T-helper 2 cell (primary cell): ENCODE results near the gene ANKRD60.

Experiments used
- DNase-seq, 5 experiments: peaks; one replicate each; pipeline versions ENCODE4 v3.0.0 to v3.0.0-alpha.2; 2012 to 2022

ANKRD60 gene

DNA sequence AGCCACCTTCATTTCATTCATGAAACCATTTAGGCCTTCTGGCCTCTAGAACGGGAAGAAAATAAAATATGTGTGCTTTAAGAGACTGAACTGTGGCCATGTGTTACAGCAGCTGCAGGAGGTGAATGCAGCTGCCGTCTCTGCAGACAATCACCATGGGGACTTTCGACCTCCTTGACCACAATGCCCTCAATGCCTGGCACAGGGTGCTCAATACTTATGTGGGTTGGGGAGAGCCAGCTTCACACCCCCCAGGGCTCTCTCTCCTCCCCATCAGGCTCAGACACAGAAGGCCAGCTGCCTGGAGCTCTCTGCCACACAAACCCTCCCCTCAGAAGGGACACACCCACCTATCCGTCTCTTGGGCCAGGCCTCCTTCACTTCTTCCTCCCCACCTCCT is 43.5 kb downstream of the ANKRD60 start:
- no peak for DNase-seq

GRCh38 chr20:58184063-58184462 is 44.4 kb downstream of the ANKRD60 start:
- no peak for DNase-seq

DNA sequence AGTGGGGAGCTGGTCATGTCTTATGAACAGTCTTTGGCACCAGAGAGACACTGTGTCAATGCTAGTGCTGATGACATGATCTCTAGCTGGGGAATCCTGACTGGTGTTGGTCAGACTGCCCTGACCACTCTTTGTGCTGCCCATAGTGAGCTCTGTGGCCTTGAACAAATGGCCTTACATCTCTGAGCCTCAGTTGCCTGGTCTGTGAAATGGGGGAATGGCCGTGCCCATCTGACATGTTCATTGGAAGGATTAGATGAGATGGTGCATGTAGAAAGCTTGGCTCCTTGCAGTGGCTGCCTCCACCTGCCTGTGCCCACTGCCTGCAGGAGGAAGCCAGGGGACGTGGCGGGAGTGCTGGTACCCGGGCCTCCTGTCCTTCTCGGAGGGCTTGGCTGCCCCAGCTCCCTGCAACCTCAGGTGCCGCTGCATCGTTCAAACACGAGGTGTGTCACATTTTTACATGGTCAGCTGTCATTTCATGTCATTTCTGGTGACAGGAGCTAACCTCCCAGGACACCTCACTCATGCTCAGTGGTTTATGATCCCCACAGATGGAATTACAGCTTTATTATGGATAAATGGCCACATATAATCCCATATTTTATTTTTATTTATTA is 45.8 kb downstream of the ANKRD60 start:
- no peak for DNase-seq

- peak; percentile 27 to 51 (median 41) for DNase-seq
Measured at GRCh38 chr20:58179432-58180099, 48.9 kb downstream of the ANKRD60 start.

DNA sequence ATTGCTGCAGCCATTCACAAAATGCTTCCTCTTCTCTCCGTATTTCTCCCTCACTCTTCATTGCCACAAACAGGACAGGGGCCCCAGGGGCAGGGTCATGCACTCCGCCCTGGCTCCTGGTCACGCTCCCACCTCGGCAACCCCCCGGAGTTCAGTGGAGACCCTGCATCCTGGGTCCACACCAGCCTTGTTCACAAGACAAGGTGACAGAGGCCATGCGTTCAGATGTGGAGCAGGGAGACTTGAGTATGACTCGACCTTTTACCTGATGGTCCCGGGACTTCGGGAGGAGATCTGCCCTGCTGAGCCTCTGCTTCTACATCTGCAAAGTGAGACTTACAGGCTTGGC is 49.4 kb downstream of the ANKRD60 start:
- no peak for DNase-seq

- no peak for DNase-seq
Measured at GRCh38 chr20:58177799-58178198, 50.7 kb downstream of the ANKRD60 start.

- no peak for DNase-seq
Measured at GRCh38 chr20:58175836-58176235, 52.6 kb downstream of the ANKRD60 start.

DNA sequence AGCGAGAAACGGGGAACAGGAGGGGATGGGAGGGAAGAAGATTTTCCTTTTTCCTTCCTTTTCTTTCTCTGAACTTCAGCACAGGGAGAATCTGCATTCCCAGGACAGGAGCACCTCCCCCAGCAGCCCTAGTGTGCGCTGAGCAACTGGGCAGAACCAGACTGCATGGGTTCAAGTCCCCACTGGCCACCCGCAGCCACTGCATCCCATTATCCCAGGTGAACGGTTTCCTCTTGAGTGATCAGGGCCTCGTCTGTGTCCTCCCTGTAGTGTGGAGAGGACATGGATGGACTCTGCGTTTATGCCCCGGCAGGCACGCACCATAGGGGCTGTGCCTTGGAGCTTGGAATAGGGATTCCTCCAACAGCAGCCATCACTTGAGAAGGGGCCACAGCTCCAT is 53.0 kb downstream of the ANKRD60 start:
- no peak for DNase-seq

DNA sequence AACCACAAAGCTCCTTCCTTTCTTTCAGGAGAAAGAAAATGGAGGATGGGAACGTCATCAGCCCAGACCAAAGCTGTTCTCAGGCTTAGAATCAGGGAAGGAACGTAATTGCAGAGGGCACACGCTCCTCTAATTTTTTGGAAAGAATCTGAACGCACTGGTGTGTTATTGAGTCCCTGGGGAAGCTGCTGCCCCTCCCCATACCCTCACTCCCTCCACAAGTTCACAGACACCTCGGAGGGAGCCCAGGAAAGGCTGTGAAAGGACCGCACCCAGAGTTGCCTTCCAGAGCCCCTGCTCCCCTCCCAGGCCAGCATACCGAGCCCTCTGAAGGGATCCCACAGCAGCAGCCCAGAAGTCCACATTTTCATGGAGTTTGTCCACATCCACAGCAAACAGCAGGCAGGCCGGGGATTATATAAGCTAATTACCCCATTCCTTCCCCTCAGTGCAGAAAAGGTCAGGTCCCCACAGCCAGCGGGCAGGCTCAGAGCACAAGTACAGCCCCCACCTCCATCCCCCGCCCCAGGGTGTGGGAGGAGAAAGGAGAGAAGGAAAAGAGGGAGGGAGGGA is 53.7 kb downstream of the ANKRD60 start:
- DNase-seq = no peak

- no peak for DNase-seq
Measured at GRCh38 chr20:58173930-58174707, 54.3 kb downstream of the ANKRD60 start.

DNA sequence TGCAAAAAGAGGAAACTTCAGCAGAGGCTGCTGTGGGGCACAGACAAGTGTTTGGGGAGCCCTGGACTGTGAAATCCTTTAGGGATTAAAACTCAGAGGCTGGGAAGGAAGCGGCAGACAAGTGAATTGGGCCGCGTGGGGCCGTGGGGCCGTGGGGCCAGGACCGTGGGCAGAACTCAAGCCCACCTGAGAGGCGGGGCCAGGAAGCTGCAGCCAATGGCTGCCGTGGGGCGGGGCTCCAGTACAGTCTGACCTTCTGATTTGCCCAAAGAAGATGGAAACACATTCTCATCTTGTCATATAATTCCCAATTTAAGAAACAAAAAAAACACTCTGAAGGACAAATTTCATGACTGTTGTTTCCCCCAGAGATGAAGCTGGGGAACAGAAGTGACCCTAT is 55.4 kb downstream of the ANKRD60 start:
- DNase-seq = no peak

GRCh38 chr20:58171796-58172425 is 56.5 kb downstream of the ANKRD60 start:
- DNase-seq = no peak

GRCh38 chr20:58169450-58169849 is 59.0 kb downstream of the ANKRD60 start:
- no peak for DNase-seq

DNA sequence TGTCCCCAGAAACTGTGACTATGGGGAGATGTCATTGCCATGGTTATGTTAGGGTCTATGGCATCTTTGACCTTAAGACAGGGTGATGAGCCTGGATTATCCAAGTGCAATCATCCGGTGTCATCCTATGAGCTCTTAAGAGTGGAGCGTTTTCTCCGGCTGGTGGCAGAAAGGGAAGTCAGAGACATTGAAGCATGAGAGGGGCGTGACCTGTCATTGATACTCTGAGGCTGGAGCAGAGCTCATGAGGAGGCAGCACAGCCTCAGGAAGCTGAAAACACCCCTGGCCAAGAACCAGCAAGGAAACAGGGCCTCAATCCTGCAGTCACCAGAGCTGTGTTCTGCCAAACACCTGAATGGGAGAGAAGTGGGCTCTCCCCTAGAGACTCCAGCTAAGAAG is 59.6 kb downstream of the ANKRD60 start:
- no peak for DNase-seq

GRCh38 chr20:58167759-58168158 is 60.7 kb downstream of the ANKRD60 start:
- no peak for DNase-seq
